ENCODE measurements around the gene CES2.

- TF ChIP-seq CTCF (IDR thresholded peaks at IDR 0.05) (no peak), POLR2A (IDR thresholded peaks at IDR 0.05) (no peak)
These were observed 34.4 kb upstream of the CES2 start for GRCh38 chr16:66900721-66901441.
